ENCODE measurements around the gene DUSP1.

DNA sequence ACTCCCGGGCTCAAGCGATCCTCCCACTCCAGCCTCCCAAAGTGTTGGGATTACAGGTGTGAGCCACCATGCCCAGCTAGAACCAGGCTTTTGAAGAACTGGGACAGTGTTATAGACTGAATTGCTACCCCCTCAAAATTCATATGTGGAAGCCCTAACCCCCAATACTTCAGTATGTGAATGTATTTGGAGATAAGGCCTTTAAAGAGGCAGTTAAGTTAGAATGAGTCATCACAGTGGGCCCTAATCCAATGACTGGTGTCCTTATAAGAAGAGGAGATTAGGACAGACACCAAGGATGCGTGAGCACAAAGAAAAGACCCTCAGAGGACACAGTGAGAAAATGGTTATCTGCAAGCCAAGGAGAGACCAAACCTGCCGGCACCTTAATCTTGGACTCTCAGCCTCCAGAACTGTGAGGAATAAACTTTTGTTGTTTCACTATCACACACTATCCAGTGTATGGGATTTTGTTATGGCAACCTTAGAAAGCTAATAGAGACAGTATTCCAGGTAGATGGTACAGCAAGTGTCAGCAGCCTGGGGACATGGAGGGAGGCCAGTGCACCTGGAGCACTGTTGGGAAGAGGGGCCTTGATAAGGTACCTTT lies 31.7 kb upstream of the DUSP1 start:
- TF ChIP-seq, protein P1, sequence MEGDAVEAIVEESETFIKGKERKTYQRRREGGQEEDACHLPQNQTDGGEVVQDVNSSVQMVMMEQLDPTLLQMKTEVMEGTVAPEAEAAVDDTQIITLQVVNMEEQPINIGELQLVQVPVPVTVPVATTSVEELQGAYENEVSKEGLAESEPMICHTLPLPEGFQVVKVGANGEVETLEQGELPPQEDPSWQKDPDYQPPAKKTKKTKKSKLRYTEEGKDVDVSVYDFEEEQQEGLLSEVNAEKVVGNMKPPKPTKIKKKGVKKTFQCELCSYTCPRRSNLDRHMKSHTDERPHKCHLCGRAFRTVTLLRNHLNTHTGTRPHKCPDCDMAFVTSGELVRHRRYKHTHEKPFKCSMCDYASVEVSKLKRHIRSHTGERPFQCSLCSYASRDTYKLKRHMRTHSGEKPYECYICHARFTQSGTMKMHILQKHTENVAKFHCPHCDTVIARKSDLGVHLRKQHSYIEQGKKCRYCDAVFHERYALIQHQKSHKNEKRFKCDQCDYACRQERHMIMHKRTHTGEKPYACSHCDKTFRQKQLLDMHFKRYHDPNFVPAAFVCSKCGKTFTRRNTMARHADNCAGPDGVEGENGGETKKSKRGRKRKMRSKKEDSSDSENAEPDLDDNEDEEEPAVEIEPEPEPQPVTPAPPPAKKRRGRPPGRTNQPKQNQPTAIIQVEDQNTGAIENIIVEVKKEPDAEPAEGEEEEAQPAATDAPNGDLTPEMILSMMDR (IDR thresholded peaks at IDR 0.05) = no peak
- TF ChIP-seq POLR2A (IDR thresholded peaks at IDR 0.05) = no peak

Data from body of pancreas (tissue), 4 donors.